Spleen (tissue), 7 donors: ENCODE data around the gene NPIPB4.
"Not testable (repeated sequence)": the region's sequence is repeated elsewhere in the genome, so short reads cannot be mapped to it uniquely, and the experiment has no call there.

Source experiments
- POLR2A ChIP-seq, 3 donors: fragments of 450-650 bp; IDR thresholded peaks; one replicate each; pipeline ENCODE4 v1.5.1; 2017; ENCODE audit warnings: antibody characterized with exemption in 3 of 3, mild to moderate bottlenecking in 1 of 3
- POLR2AphosphoS5 ChIP-seq, 3 donors: sonication (generic); formaldehyde crosslinking; IDR thresholded peaks; one replicate each; pipeline ENCODE4 v1.5.1; 2017; ENCODE audit warnings: antibody characterized with exemption in 3 of 3
- TF ChIP-seq, protein P1 (sequence below), 11 experiments: fragments of 200-600 bp in 7 of 11; fragments of 450-650 bp in 4 of 11; sonication (generic) in 4 of 11; IDR thresholded peaks in 8 of 11; conservative IDR thresholded peaks in 3 of 11; 1 replicate in 7 of 11; 2 replicates in 4 of 11; pipeline versions ENCODE4 v1.4.0 to v1.8.0; 2016 to 2021; ENCODE audit warnings: antibody characterized with exemption in 11 of 11, inconsistent platforms in 4 of 11, mild to moderate bottlenecking in 1 of 11
- donor health status: DM: no; HTN: no; CAD: no; lungs with moderate emphysema.
- donor health status: DM: no; HTN: no; CAD: no.
- donor health status: DM: no; HTN: no; CAD: no.

DNA sequence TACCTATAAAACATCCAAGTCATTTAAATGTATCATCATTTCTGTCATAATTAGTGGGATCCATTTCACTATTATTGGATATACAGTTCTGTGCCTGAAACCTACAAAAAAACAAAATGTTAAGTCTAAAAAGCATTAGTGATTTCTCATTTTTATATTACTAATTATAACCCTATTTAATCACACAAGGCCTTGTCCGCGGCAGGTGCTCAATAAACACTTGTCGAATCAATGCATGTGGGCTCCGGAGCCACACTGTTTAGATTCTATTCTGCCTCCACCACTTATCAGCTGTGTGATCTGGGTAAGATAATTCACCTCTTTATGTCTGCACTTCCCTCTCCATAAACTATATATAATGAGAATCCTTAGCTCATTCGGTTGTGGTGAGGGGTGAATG is at the start of gene NPIPB4:
- TF ChIP-seq POLR2AphosphoS5, POLR2A (IDR thresholded peaks at IDR 0.05): not testable (repeated sequence)
- TF ChIP-seq, protein P1, sequence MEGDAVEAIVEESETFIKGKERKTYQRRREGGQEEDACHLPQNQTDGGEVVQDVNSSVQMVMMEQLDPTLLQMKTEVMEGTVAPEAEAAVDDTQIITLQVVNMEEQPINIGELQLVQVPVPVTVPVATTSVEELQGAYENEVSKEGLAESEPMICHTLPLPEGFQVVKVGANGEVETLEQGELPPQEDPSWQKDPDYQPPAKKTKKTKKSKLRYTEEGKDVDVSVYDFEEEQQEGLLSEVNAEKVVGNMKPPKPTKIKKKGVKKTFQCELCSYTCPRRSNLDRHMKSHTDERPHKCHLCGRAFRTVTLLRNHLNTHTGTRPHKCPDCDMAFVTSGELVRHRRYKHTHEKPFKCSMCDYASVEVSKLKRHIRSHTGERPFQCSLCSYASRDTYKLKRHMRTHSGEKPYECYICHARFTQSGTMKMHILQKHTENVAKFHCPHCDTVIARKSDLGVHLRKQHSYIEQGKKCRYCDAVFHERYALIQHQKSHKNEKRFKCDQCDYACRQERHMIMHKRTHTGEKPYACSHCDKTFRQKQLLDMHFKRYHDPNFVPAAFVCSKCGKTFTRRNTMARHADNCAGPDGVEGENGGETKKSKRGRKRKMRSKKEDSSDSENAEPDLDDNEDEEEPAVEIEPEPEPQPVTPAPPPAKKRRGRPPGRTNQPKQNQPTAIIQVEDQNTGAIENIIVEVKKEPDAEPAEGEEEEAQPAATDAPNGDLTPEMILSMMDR (IDR thresholded peaks at IDR 0.05 in 8 of 11, conservative IDR thresholded peaks at IDR 0.05 in 3 of 11), result not testable (repeated sequence)
